H1 (cell line): ENCODE data around the gene ZNRF3. TPM values are rescaled to one million over a fixed set of nuclear protein-coding genes. Genes with fewer than 3 reads are reported as not detected.

Source experiments
- CTCF ChIA-PET: fragments of 300-600 bp; sonication (Branson Sonifier 250); formaldehyde crosslinking; loops from one replicate; lab custom pipeline; 2021; ENCODE audit not compliant: partially characterized antibody; lab: Charles Lee
- POLR2A ChIA-PET: fragments of 300-600 bp; sonication (Branson Sonifier 250); formaldehyde crosslinking; loops from one replicate; lab custom pipeline; 2021; ENCODE audit warnings: inconsistent platforms; ENCODE audit not compliant: partially characterized antibody; lab: Charles Lee
- DNase-seq, 2 experiments: peaks; one replicate each; pipeline versions ENCODE4 v3.0.0 to v3.0.0-alpha.2; 2010 to 2022; ENCODE audit warnings: low spot score in 2 of 2, low read depth in 1 of 2, mixed read lengths in 1 of 2
- FAIRE-seq: peaks from 2 replicates; lab custom pipeline; 2011; peaks lifted over from hg19 to GRCh38; lab: Jason Lieb, UNC
- H2AFZ ChIP-seq: 2 replicates; pipeline ENCODE4 v1.8.1; 2012; ENCODE audit warnings: low read length, inconsistent platforms
- H2AK5ac ChIP-seq: 2 replicates; pipeline ENCODE4 v1.6.1; 2013; ENCODE audit warnings: low read depth, low read length
- H2BK120ac ChIP-seq: replicated peaks from 2 replicates; pipeline ENCODE3; 2013; ENCODE audit warnings: low read depth, low read length, inconsistent platforms
- H2BK12ac ChIP-seq: 2 replicates; pipeline ENCODE4 v1.6.1; 2013; ENCODE audit warnings: low read depth, low read length
- H2BK15ac ChIP-seq: 2 replicates; pipeline ENCODE4 v1.6.1; 2013; ENCODE audit warnings: low read length
- H2BK20ac ChIP-seq: 2 replicates; pipeline ENCODE4 v1.6.1; 2013; ENCODE audit warnings: low read length
- H2BK5ac ChIP-seq: 2 replicates; pipeline ENCODE4 v1.6.1; 2013; ENCODE audit warnings: low read depth, low read length
- H3K14ac ChIP-seq: 2 replicates; pipeline ENCODE4 v1.6.1; 2013; ENCODE audit warnings: inconsistent platforms; ENCODE audit not compliant: insufficient read length
- H3K18ac ChIP-seq: 2 replicates; pipeline ENCODE4 v1.6.1; 2013; ENCODE audit warnings: low read length; ENCODE audit errors: extremely low read depth
- H3K23ac ChIP-seq: 2 replicates; pipeline ENCODE4 v1.6.1; 2013; ENCODE audit warnings: inconsistent platforms; ENCODE audit not compliant: insufficient read length
- H3K23me2 ChIP-seq: 2 replicates; pipeline ENCODE4 v1.6.1; 2013; ENCODE audit warnings: low read depth, low read length
- H3K27ac ChIP-seq: 2 replicates; pipeline ENCODE4 v1.6.1; 2011; ENCODE audit warnings: low read depth, low read length, inconsistent platforms
- H3K27me3 ChIP-seq, 4 experiments: replicated peaks in 1 of 4; 1 replicate in 1 of 4; 2 replicates in 3 of 4; pipeline versions ENCODE4 v1.6.1 to v1.8.1; 2011 to 2013; ENCODE audit warnings: low read length in 3 of 4, mild to moderate bottlenecking in 3 of 4, inconsistent platforms in 2 of 4, mixed read lengths in 2 of 4, moderate library complexity in 1 of 4; ENCODE audit not compliant: control insufficient read depth in 3 of 4, insufficient read depth in 3 of 4; ENCODE audit errors: extremely low read depth in 1 of 4
- H3K36me3 ChIP-seq, 4 experiments: 2 replicates each; pipeline versions ENCODE4 v1.6.1 to v1.8.1; 2011 to 2013; ENCODE audit warnings: mild to moderate bottlenecking in 4 of 4, low read length in 3 of 4, moderate library complexity in 2 of 4, control low read depth in 1 of 4, inconsistent platforms in 1 of 4; ENCODE audit not compliant: insufficient read depth in 4 of 4, control insufficient read depth in 2 of 4
- H3K4ac ChIP-seq: replicated peaks from 2 replicates; pipeline ENCODE3; 2013; ENCODE audit warnings: low read length, low read depth, mixed read lengths, inconsistent platforms; ENCODE audit not compliant: insufficient read length
- H3K4me1 ChIP-seq, 4 experiments: replicated peaks in 1 of 4; 1 replicate in 1 of 4; 2 replicates in 3 of 4; pipeline versions ENCODE4 v1.6.1 to v1.8.1; 2011 to 2013; ENCODE audit warnings: low read length in 3 of 4, inconsistent platforms in 2 of 4, mixed read lengths in 1 of 4; ENCODE audit not compliant: insufficient read depth in 4 of 4, control insufficient read depth in 3 of 4
- H3K4me2 ChIP-seq, 2 experiments: 2 replicates each; pipeline versions ENCODE4 v1.6.1 to v1.8.1; 2011 to 2013; ENCODE audit warnings: low read depth in 2 of 2, low read length in 2 of 2, control low read depth in 1 of 2, inconsistent platforms in 1 of 2, mild to moderate bottlenecking in 1 of 2; ENCODE audit not compliant: insufficient read depth in 1 of 2
- H3K4me3 ChIP-seq, 4 experiments: fragments of 200-600, 300-600 bp in 1 of 4; sonication (generic), shearing (Covaris generic), sonication (Bioruptor Twin) in 1 of 4; 2 replicates each; pipeline versions ENCODE4 v1.5.1 to v1.8.1; 2011 to 2016; ENCODE audit warnings: low read length in 4 of 4, low read depth in 3 of 4, control low read depth in 2 of 4, inconsistent platforms in 2 of 4, mild to moderate bottlenecking in 2 of 4, mixed read lengths in 1 of 4, moderate library complexity in 1 of 4; ENCODE audit not compliant: insufficient read depth in 2 of 4; ENCODE audit errors: extremely low read depth in 1 of 4
- H3K56ac ChIP-seq: replicated peaks from 2 replicates; pipeline ENCODE3; 2013; ENCODE audit warnings: low read depth, mild to moderate bottlenecking, mixed read lengths, low read length, inconsistent platforms; ENCODE audit not compliant: insufficient read length
- H3K79me1 ChIP-seq: 2 replicates; pipeline ENCODE4 v1.6.1; 2013; ENCODE audit warnings: low read depth, low read length, control low read depth
- H3K79me2 ChIP-seq, 2 experiments: 2 replicates each; pipeline versions ENCODE4 v1.6.1 to v1.8.1; 2012 to 2013; ENCODE audit warnings: low read length in 2 of 2, mild to moderate bottlenecking in 2 of 2, inconsistent platforms in 1 of 2; ENCODE audit not compliant: insufficient read depth in 2 of 2, control insufficient read depth in 1 of 2
- H3K9ac ChIP-seq, 4 experiments: replicated peaks in 1 of 4; 1 replicate in 1 of 4; 2 replicates in 3 of 4; pipeline versions ENCODE4 v1.6.1 to v1.8.1; 2011 to 2013; ENCODE audit warnings: low read depth in 3 of 4, low read length in 3 of 4, control low read depth in 2 of 4, mild to moderate bottlenecking in 2 of 4, moderate library complexity in 2 of 4, inconsistent platforms in 1 of 4; ENCODE audit errors: extremely low read depth in 1 of 4
- H3K9me3 ChIP-seq, 2 experiments: 2 replicates each; pipeline versions ENCODE4 v1.6.1 to v1.8.1; 2012 to 2013; ENCODE audit warnings: mild to moderate bottlenecking in 2 of 2, moderate library complexity in 2 of 2, control low read depth in 1 of 2, inconsistent platforms in 1 of 2, low read depth in 1 of 2, low read length in 1 of 2, mixed read lengths in 1 of 2; ENCODE audit not compliant: insufficient read depth in 2 of 2
- H4K20me1 ChIP-seq, 2 experiments: replicated peaks in 1 of 2; 2 replicates each; pipeline versions ENCODE3 to v1.8.1; 2011 to 2013; ENCODE audit warnings: inconsistent platforms in 2 of 2, low read length in 2 of 2, mild to moderate bottlenecking in 1 of 2; ENCODE audit not compliant: insufficient read depth in 2 of 2, control insufficient read depth in 1 of 2
- H4K5ac ChIP-seq: 2 replicates; pipeline ENCODE4 v1.6.1; 2013; ENCODE audit warnings: low read length, low read depth, mixed read lengths, inconsistent platforms; ENCODE audit not compliant: insufficient read length
- H4K8ac ChIP-seq: 2 replicates; pipeline ENCODE4 v1.8.0; 2013; ENCODE audit warnings: mild to moderate bottlenecking, moderate library complexity, low read length, inconsistent platforms; ENCODE audit not compliant: insufficient read depth; ENCODE audit errors: extremely low read depth
- H4K91ac ChIP-seq: replicated peaks from 2 replicates; pipeline ENCODE3; 2013; ENCODE audit warnings: low read length, mixed read lengths, inconsistent platforms; ENCODE audit not compliant: insufficient read length
- BACH1 ChIP-seq: IDR thresholded peaks from 2 replicates; pipeline ENCODE4 v1.6.1; 2012; ENCODE audit warnings: low read length, improper control_type of control experiment
- CEBPB ChIP-seq: IDR thresholded peaks from 2 replicates; pipeline ENCODE4 v1.6.1; 2012; ENCODE audit warnings: low read depth, low read length
- CHD2 ChIP-seq: IDR thresholded peaks from 2 replicates; pipeline ENCODE4 v1.6.1; 2012; ENCODE audit warnings: low read length, improper control_type of control experiment
- E2F6 ChIP-seq: IDR thresholded peaks from 2 replicates; pipeline ENCODE4 v1.6.1; 2012; ENCODE audit warnings: inconsistent platforms
- GTF2F1 ChIP-seq: IDR thresholded peaks from 2 replicates; pipeline ENCODE4 v1.6.1; 2012; ENCODE audit warnings: low read depth, low read length, improper control_type of control experiment, borderline replicate concordance
- HDAC2 ChIP-seq, 2 experiments: fragments of 300-600 bp in 1 of 2; sonication (generic) in 1 of 2; IDR thresholded peaks; 2 replicates each; pipeline ENCODE4 v1.6.1; 2011 to 2012; ENCODE audit warnings: low read depth in 2 of 2, low read length in 2 of 2, mild to moderate bottlenecking in 2 of 2, moderate library complexity in 2 of 2, borderline replicate concordance in 1 of 2, inconsistent platforms in 1 of 2
- PHF8 ChIP-seq: fragments of 200-600 bp; sonication (generic); conservative IDR thresholded peaks from 2 replicates; pipeline ENCODE4 v1.7.1; 2012; ENCODE audit warnings: low read depth, mild to moderate bottlenecking, inconsistent platforms, low read length, moderate library complexity
- RBBP5 ChIP-seq: IDR thresholded peaks from 2 replicates; pipeline ENCODE4 v1.7.1; 2012; ENCODE audit warnings: low read depth, mild to moderate bottlenecking, inconsistent platforms, low read length, moderate library complexity, borderline replicate concordance
- SIRT6 ChIP-seq: IDR thresholded peaks from one replicate; pipeline ENCODE4 v1.7.1; 2012; ENCODE audit warnings: low read length, inconsistent platforms
- SRF ChIP-seq: IDR thresholded peaks from 2 replicates; pipeline ENCODE4 v1.6.1; 2011; ENCODE audit warnings: mild to moderate bottlenecking, low read depth, low read length, moderate library complexity
- TAF1 ChIP-seq: IDR thresholded peaks from 2 replicates; pipeline ENCODE4 v1.6.1; 2011; ENCODE audit warnings: mild to moderate bottlenecking, low read depth, low read length
- WGBS, 2 experiments: shearing (Covaris generic) in 1 of 2; methylation state at CpG; one replicate each; pipeline versions ENCODE4 v1.1.6 to v1.1.7; 2013 to 2015; ENCODE audit warnings: low lambda C conversion rate in 2 of 2, mixed read lengths in 2 of 2, inconsistent platforms in 1 of 2, low coverage in 1 of 2, missing lambda C conversion rate in 1 of 2; ENCODE audit not compliant: insufficient replicate concordance in 2 of 2, insufficient coverage in 1 of 2, insufficient read length in 1 of 2; ENCODE audit errors: extremely low coverage in 1 of 2, missing lambda C conversion rate in 1 of 2; 5-methylcytosine and 5-hydroxymethylcytosine counted together
- polyA plus RNA-seq, 7 experiments: library from polyadenylated mRNA; depleted of rRNA in 3 of 7; stranded (reverse) in 5 of 7; unstranded in 2 of 7; fragments of >200 nt in 5 of 7; fragments of 200-250 nt in 2 of 7; gene quantifications; 1 replicate in 5 of 7; 2 replicates in 1 of 7; 4 replicates in 1 of 7; pipeline versions ENCODE4 v1.2.1 to v1.2.3, GENCODE V29; 2011 to 2013; ENCODE audit warnings: missing spikeins in 2 of 7, mixed read lengths in 2 of 7
- total RNA-seq: library from RNA; stranded (reverse); fragmentation: NEBNext Ultra II Directional; extraction: Animal tissue kit (Norgen Biotek cat#: 25700); gene quantifications from 2 replicates; pipeline ENCODE4 v1.2.1, GENCODE V29; 2021

Gene ZNRF3
- total and polyA plus RNA-seq, 2 of the 8 experiments (the other 6 are each of a cell fraction or from before 2014, with no cell fraction given) = 14.1 to 21.7 TPM

GRCh38 chr22:29065468-29066190 lies 182.3 kb downstream of the ZNRF3 start:
- H3K4me3 ChIP-seq = no peak overlapping the region
- peaks cover 0 to 4% (median 1%) of the 10 kb centered on the region in 4 experiments; a peak in 3 of 7 replicates for H3K4me1 ChIP-seq
- DNase-seq (no peak), FAIRE-seq (no peak)
- H3K36me3 ChIP-seq = no peaks in the 10 kb centered on the region
- no peak overlapping the region for H4K91ac ChIP-seq
- no peak overlapping the region for H3K4me2 ChIP-seq
- H3K14ac ChIP-seq = no peak overlapping the region
- TF ChIP-seq SIRT6 (no peak), TAF1 (no peak), GTF2F1 (no peak), CEBPB (no peak), HDAC2 (IDR thresholded peaks at IDR 0.05; ENCODE audit: borderline replicate concordance in 1 of 2, low read depth in 2 of 2, low read length in 2 of 2) (no peak), CHD2 (no peak), BACH1 (no peak), E2F6 (no peak), SRF (no peak), PHF8 (no peak), RBBP5 (no peak)
- no peak overlapping the region for H3K27ac ChIP-seq
- no peaks in the 10 kb centered on the region for H3K79me2 ChIP-seq
- no peak overlapping the region for H4K8ac ChIP-seq
- no peak overlapping the region for H3K18ac ChIP-seq
- POLR2A ChIA-PET = interaction anchor here (2.1 kb wide), 1 partner anchor 10 kb away, joined by 7 read pairs; no protein-coding TSS in a partner anchor
- H3K79me1 ChIP-seq = no peaks in the 10 kb centered on the region
- H2AFZ ChIP-seq = no peak overlapping the region
- no peak overlapping the region for H2BK15ac ChIP-seq
- no peaks in the 10 kb centered on the region for H3K23me2 ChIP-seq
- no peak overlapping the region for H2BK20ac ChIP-seq
- no peak overlapping the region for H2AK5ac ChIP-seq
- H3K9me3 ChIP-seq = no peaks in the 10 kb centered on the region
- H3K9ac ChIP-seq = no peak overlapping the region
- CTCF ChIA-PET = interaction anchor here (0.8 to 1.7 kb wide), 7 partner anchors 10 to 181 kb away, joined by 3 to 6 read pairs (median 3); no protein-coding TSS in a partner anchor
- 73% methylated on average over 7 of the region's 7 CpGs; no CpG with 5 or more reads in 1 of the 2 experiments for WGBS, 2 experiments
- peaks cover 2 to 9% (median 8%) of the 10 kb centered on the region in 4 experiments; a peak in 6 of 7 replicates for H3K27me3 ChIP-seq
- H2BK120ac ChIP-seq = no peak overlapping the region
- no peak overlapping the region for H4K5ac ChIP-seq
- no peaks in the 10 kb centered on the region for H4K20me1 ChIP-seq
- H2BK12ac ChIP-seq = no peak overlapping the region
- H3K23ac ChIP-seq = no peak overlapping the region
- no peak overlapping the region for H3K56ac ChIP-seq
- H2BK5ac ChIP-seq = no peak overlapping the region
- no peak overlapping the region for H3K4ac ChIP-seq
